Smooth muscle cell of bladder (primary cell): Measurements from ENCODE around the gene PCAT6. TPM values are rescaled to one million over a fixed set of nuclear protein-coding genes. Genes with fewer than 3 reads are reported as not detected.

Source experiments
- total RNA-seq: library from RNA; depleted of rRNA; stranded (reverse); fragments of >200 nt; gene quantifications from 2 replicates; pipeline ENCODE4 v1.2.3, GENCODE V29; 2014

The PCAT6 gene
- total RNA-seq = 0.55 TPM in 1 of 2 replicates, not detected in the other

GRCh38 chr1:202810615-202811295 lies at the start of gene PCAT6:
PCAT6 (plus strand) TSS chr1:202810954.

GRCh38 chr1:202807926-202808757 lies 2.6 kb upstream of the PCAT6 start, which contains the start of gene KDM5B:
KDM5B (minus strand) TSS chr1:202808421; CDS start chr1:202808305, 116 bp downstream.

Other genes with a start within 250 kb of the PCAT6 start
- under 0.01 TPM in 1 of 2 replicates, not detected in the other for gene SYT2, start 100.5 kb upstream of the PCAT6 start, total RNA-seq
- 65.7 and 85.5 TPM in 2 replicates for gene KDM5B, start 2.5 kb upstream of the PCAT6 start, total RNA-seq
- gene RABIF, start 78.2 kb downstream of the PCAT6 start, total RNA-seq = 3.3 and 4.7 TPM in 2 replicates
- gene KLHL12, start 116.3 kb downstream of the PCAT6 start, total RNA-seq = 31.9 and 36.3 TPM in 2 replicates
- gene ADIPOR1, start 147.4 kb downstream of the PCAT6 start, total RNA-seq = 93.6 and 126 TPM in 2 replicates
- 36.0 and 51.4 TPM in 2 replicates for gene CYB5R1, start 156.3 kb downstream of the PCAT6 start, total RNA-seq
- gene TMEM183A, start 196.4 kb downstream of the PCAT6 start, total RNA-seq = 77.9 and 106 TPM in 2 replicates
- gene PPFIA4, start 215.5 kb downstream of the PCAT6 start, total RNA-seq = 5.3 and 35.9 TPM in 2 replicates